Adrenal gland (tissue), 5 donors: Measurements from ENCODE around the gene LMO3.

Experiments used
- POLR2A ChIP-seq, 2 donors: fragments of 450-650 bp; IDR thresholded peaks; one replicate each; pipeline ENCODE4 v1.6.1; 2017; ENCODE audit warnings: antibody characterized with exemption in 2 of 2, mild to moderate bottlenecking in 2 of 2, moderate library complexity in 1 of 2
- TF ChIP-seq, protein P1 (sequence below), 6 experiments: fragments of 450-650 bp in 4 of 6; fragments of 200-600 bp in 2 of 6; sonication (generic) in 1 of 6; IDR thresholded peaks; 1 replicate in 5 of 6; 2 replicates in 1 of 6; pipeline versions ENCODE4 v1.5.1 to v1.8.0; 2016 to 2021; ENCODE audit warnings: antibody characterized with exemption in 6 of 6, mild to moderate bottlenecking in 2 of 6, moderate library complexity in 1 of 6
- donor health status: DM: no; HTN: no; CAD: no.

DNA sequence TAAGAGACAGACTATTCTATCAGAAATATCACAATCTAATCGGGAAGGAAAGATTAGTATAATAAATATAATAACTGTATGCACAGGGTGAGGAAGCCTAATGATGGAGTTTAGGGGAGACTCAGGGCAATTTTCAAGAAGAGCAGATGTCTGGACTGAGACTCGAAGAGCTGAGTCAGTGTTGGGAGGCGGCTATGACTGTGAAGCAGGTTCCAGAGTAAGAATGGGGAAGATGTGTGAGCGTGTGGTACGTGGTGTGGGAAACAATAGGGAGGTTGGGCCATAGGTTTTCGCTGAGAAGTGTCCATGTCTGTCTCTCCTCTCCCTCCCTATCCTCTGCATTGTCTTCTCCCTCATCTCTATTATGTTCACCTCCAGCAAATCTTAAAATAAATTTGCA, 85.6 kb downstream of the LMO3 start:
- TF ChIP-seq, protein P1, sequence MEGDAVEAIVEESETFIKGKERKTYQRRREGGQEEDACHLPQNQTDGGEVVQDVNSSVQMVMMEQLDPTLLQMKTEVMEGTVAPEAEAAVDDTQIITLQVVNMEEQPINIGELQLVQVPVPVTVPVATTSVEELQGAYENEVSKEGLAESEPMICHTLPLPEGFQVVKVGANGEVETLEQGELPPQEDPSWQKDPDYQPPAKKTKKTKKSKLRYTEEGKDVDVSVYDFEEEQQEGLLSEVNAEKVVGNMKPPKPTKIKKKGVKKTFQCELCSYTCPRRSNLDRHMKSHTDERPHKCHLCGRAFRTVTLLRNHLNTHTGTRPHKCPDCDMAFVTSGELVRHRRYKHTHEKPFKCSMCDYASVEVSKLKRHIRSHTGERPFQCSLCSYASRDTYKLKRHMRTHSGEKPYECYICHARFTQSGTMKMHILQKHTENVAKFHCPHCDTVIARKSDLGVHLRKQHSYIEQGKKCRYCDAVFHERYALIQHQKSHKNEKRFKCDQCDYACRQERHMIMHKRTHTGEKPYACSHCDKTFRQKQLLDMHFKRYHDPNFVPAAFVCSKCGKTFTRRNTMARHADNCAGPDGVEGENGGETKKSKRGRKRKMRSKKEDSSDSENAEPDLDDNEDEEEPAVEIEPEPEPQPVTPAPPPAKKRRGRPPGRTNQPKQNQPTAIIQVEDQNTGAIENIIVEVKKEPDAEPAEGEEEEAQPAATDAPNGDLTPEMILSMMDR (IDR thresholded peaks at IDR 0.05) = no peak
- TF ChIP-seq POLR2A (IDR thresholded peaks at IDR 0.05) = no peak
